Myometrial cell (primary cell): ENCODE results near the gene SSTR1. TPM values are rescaled to one million over a fixed set of nuclear protein-coding genes. Genes with fewer than 3 reads are reported as not detected.

Experiments used
- total RNA-seq: library from RNA; depleted of rRNA; stranded (reverse); fragments of >200 nt; gene quantifications from 2 replicates; pipeline ENCODE4 v1.2.3, GENCODE V29; 2015

Gene SSTR1, protein sequence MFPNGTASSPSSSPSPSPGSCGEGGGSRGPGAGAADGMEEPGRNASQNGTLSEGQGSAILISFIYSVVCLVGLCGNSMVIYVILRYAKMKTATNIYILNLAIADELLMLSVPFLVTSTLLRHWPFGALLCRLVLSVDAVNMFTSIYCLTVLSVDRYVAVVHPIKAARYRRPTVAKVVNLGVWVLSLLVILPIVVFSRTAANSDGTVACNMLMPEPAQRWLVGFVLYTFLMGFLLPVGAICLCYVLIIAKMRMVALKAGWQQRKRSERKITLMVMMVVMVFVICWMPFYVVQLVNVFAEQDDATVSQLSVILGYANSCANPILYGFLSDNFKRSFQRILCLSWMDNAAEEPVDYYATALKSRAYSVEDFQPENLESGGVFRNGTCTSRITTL
- 3.5 TPM in 2 replicates for total RNA-seq

DNA sequence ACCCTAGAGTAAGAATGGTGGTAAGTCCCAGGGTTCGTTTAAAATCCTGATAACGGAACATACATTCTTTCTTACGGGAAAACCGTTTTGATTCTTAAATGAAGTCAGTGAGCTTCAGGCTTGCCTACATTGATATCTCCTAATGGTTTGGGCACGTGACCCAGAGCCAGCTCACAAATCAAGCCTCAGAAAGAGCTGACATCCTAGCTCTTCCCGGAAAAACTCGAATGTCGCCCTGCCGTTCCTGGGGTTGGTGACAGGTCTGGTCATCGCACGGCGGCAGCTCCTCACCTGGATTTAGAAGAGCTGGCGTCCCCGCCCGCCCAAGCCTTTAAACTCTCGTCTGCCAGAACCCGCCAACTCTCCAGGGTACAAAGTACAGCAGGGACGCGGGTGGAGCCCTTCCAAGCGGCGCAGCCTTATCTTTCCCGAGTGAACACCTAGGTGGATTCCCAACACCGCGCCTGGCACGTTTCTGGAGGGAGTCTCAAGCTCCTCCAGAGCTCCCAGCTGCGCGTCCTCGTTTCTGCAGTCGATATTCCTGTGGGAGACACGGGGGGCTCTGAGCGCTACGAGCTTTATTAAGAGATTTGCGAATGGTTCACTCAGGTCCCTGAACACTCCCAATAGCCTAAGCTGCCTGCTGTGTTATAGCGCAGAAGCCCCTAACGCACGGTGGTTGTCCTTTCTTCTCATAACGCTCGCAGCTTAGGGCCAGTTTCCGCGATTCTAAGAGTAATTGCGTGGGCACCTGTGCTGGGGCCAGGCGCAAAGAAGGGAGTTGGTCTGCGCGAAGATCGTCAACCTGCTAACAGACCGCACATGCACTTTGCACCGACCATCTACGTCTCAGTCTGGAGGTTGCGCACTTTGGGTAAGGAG lies at the start of gene SSTR1:
TSS of gene SSTR1 (plus strand) at position 169 of the 882 bp plus-strand sequence. CDS start 1,486 bp downstream, outside the sequence.

DNA sequence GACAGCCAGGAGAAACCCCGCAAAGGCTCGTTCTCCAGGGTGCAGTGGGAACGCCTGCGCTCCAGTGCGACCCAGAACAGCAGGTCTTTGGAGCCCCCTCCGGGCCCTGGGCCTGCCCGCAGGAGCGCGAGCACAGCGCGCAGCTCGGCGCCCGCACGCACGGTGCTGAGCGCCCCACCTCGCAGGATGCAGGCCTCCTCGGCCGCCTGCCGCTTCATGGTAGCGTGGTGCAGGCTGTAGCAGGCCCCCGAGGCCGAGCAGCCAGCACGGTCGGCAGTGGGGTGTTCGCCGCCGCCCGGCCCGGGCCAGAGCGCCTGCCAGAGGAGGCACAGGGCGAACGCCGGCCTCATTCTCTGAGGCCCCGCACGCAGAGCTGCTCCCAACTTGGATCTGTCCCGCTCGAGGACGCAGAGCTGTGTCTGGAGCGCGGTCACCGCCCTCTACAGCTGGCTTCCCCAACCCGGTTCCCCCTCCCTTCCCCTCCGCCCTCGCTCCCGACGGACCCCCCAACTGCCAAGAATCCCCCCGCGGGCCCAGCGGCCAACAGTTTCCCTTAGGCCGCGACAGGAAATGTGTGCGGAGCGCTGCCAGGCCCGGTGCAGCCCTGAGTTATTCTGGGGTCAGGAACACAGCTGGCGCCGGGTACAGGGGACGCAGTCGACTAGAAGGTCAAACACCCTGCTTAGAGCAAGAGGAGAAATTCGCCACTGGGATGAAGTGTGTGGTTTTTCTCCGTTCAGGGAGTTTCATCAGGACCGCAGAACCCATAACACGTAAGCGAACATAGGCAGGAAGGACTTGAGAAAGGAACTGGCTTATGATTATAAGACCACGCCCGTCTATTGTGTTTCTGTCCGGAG lies 48.2 kb downstream of the SSTR1 start, which contains the start of gene CLEC14A:
TSS of gene CLEC14A (minus strand) at position 421 of the 860 bp plus-strand sequence. CDS start at position 350, 71 bp downstream.

Other genes with a start within 250 kb of the SSTR1 start
- 2.7 and 5.5 TPM in 2 replicates for gene CLEC14A, start 48.2 kb downstream of the SSTR1 start, total RNA-seq